ENCODE results near the gene PTPRU.

PTPRU gene

GRCh38 chr1:29267321-29268070, 31.2 kb downstream of the PTPRU start:
- DNase-seq (ENCODE audit: low spot score) = no peak

DNA sequence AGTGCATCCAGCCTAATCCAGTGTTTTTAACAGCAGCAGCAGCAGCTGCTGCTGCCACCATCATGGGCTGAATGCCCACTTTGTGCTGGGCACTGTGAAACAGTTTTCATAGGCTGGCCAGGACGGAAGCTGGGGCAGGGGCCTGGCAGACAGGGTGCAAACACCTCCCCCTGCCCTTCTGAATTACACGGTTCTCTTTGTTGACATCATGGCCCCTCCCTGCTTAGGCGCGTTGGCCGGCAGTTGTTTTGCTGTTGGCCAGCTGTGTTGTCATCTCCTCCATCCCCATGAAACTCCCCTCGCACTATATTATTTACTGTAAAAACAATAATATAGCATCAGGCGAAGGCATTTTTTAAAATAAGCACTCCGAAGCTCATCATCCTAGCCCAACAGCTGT, 33.1 kb downstream of the PTPRU start:
- DNase-seq (ENCODE audit: low spot score) = no peak

GRCh38 chr1:29270929-29271521, 34.7 kb downstream of the PTPRU start:
- no peak for DNase-seq (ENCODE audit: low spot score)

DNA sequence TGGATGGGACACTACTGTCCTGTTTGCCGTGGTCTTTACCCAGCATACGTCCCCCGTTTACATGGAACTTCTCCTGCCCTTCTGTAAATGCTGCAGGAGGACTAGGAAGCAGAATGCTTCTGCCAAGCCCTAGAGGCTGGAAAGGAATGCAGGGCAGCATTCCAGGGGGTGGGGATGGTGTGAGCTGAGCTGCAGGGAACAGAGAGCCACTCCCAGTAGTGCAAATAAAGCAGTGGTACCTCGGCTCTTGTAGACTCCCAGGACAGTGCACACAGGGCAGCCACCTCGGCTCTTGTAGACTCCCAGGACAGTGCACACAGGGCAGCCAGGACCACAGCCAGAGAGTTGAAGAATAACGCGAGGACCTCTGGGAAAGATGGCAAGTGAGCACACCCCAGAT, 35.4 kb downstream of the PTPRU start:
- no peak for DNase-seq (ENCODE audit: low spot score)

DNA sequence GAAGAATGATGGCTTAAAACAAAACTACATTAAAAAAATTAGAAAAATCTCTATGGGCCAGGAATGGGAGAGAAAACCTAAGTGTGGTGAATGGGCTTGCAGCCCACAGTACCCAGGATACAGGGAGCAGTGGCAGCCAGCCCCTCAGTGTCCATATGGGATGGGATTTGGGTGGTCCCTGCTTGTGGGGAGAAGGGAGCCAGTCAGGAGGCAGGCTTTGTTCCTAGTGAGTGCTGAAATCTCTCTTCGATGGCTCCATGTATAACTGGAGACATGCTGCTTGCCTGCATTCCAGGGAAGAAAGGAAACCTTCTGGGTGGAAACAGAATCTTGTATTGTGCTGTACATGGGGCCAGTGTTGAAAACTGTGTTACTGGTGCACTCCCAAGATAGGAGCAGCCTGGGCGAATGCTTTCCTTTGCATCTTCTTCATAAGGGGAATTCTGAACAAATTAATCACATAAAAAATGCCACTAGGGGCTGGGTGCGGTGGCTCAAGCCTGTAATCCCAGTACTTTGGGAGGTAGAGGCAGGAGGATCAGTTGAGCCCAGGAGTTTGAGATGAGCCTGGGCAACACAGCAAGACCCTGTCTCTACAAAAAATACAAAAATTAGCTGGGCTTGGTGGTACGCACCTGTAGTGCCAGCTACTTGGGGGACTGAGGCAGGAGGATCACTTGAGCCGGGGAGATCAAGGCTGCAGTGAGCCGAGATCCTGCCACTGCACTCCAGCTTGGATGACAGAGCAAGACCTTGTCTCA, 36.0 kb downstream of the PTPRU start:
- no peak for DNase-seq (ENCODE audit: low spot score)

- DNase-seq (ENCODE audit: low spot score) = no peak
Observed at GRCh38 chr1:29275435-29275834, 39.1 kb downstream of the PTPRU start.

DNA sequence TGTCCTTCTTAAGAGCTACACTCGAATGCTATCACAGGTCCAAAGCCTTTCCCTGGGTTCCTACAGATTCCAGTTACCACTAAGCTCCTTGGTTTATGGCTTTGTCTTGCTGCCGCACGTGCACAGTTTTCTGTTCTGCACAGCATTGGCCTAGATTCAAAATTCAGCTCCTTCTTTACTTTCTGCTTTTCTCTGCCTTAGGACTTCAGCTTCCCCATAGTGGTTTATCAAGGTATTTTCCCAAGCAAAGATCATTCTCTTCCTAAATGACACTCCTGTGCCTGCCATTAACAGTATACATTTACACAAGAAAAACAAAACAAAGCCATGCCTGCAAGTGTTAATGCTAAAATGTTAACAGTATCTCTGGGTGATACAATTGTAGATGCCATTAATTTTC, 41.8 kb downstream of the PTPRU start:
- no peak for DNase-seq (ENCODE audit: low spot score)

DNA sequence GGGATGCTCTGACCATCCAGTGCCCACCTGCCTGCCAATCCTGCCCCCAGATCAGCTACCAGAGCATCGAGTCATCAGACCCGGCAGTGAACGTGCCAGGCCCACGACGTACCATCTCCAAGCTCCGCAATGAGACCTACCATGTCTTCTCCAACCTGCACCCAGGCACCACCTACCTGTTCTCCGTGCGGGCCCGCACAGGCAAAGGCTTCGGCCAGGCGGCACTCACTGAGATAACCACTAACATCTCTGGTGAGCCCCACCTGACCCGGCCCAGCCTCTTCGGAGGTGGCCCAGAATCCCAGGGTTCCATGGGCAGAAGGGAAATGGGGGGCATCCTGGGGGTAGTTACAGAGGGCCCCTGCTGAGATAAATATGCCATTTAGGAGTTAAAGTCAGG, 43.1 kb downstream of the PTPRU start:
- DNase-seq (ENCODE audit: low spot score) = no peak

DNA sequence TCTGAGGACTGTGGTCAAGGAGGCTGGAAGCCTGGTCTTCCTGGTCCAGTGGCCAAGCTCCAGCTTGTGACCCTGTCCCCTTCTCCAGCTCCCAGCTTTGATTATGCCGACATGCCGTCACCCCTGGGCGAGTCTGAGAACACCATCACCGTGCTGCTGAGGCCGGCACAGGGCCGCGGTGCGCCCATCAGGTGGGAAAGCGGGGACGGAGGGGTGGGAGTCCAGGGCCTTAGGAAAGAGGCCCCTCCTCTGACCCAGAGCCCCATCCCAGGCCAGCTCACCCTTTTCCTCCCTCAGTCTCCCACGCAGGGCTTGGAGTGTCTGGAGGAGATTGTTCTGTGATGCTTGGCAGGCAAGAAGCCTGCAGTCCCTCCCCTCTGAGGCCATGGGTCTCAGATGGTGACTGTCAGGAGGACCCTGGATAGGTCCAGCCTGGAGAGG, 43.6 kb downstream of the PTPRU start:
- no peak for DNase-seq (ENCODE audit: low spot score)

DNA sequence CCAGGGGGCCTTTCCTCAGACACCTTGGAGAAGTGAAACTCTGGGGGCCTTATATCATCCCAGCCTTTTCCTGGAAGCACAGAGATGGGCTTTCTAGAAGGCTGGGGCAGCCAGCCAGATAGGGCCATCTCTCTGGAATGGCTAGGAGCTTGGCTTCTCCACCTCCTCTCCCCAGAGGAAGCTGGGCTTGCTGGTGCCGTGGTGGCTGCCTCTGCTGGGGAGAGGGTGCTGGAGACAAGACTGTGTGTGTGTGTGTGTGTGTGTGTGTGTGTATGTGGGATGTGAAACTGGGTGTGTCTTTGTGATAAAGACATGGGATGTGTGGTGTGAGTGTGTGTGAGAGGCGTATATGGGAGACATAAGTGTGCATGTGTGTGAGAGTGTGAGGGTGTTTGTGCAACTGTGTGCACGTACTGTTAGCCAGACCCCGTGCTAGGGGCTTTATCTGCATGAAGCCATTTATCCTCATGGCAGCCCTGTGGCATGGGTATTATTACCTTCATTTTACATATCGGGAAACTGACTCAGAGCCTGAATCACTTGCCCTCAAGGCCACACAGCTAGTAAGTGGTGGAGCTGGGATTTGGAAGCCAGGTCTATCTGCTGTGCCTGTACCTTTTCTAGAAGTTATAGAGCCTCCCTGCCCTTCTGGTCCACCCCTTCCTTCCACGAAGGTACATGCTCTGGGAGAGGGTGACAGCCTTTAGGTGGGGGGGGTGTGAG, 44.2 kb downstream of the PTPRU start:
- DNase-seq (ENCODE audit: low spot score) = no peak

- no peak for DNase-seq (ENCODE audit: low spot score)
Observed at GRCh38 chr1:29281571-29281970, 45.2 kb downstream of the PTPRU start.

GRCh38 chr1:29282135-29282923, 46.0 kb downstream of the PTPRU start:
- DNase-seq (ENCODE audit: low spot score) = no peak

GRCh38 chr1:29282924-29283803, 46.8 kb downstream of the PTPRU start:
- no peak for DNase-seq (ENCODE audit: low spot score)

DNA sequence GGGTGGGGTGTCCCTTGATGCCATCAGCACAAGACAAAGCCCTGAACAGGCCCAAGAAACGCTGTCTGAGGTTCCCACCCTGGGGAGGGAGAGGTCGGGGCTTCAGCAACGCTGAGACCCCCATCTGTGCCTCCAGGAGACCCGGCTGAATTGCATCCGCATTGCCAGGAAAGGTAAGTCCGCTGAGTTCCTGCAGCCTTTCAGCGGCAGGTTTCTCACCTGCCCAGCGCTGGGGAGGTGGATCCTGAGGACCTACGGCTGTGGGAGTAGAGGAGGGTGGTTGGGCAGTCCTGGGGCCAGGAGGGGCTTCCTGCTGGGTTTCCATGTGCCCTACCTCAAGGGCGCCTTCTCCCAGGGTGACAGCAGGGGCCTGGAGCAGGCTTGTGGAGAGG, 47.5 kb downstream of the PTPRU start:
- no peak for DNase-seq (ENCODE audit: low spot score)

- DNase-seq (ENCODE audit: low spot score) = no peak
Observed at GRCh38 chr1:29284286-29284960, 48.1 kb downstream of the PTPRU start.

DNA sequence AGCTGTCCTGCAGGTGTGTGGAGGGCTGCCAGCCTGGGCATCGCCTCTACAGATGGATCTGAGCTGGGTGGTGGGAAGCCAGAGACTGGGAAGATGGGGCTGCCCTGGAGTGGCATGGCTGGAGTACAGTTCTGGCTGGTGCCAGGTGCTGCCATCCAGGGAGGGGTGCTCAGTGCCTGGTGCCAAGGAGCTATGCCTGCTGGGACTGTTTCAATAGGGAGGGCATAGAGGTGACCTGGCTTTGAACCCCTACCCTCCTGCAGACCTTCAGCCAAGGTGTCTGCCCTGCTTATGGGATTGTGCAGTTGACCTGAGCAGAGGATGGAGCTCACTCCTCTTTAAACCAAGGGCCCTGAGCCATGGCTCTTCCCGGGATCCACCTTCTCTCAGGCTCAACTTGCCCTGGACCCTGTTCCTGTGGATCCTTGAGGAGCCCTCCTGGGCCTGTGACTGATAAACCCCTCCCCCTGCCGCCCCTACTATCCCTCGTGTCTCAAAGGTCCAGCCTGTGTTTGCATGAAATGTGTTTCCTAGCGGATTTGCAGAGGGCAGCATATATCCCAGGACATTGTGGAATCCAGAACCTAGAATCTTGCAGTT, 48.7 kb downstream of the PTPRU start:
- DNase-seq (ENCODE audit: low spot score) = no peak

- DNase-seq (ENCODE audit: low spot score) = no peak
Observed at GRCh38 chr1:29285771-29286170, 49.4 kb downstream of the PTPRU start.

- DNase-seq (ENCODE audit: low spot score) = no peak
Observed at GRCh38 chr1:29286194-29286767, 50.0 kb downstream of the PTPRU start.

GRCh38 chr1:29289493-29289892, 53.2 kb downstream of the PTPRU start:
- no peak for DNase-seq (ENCODE audit: low spot score)
